RWPE1 (cell line): Measurements from ENCODE around the gene MAIP1.

Experiments
- CTCF ChIA-PET: fragments of 350-600 bp; sonication (Branson Sonifier 250); formaldehyde crosslinking; extraction: SDS; loops from one replicate; lab custom pipeline; 2021; lab: Yijun Ruan, JAX
- POLR2A ChIA-PET: fragments of 400-600 bp; formaldehyde crosslinking; extraction: SDS; loops from one replicate; lab custom pipeline; 2020; ENCODE audit warnings: antibody characterized with exemption; ENCODE audit not compliant: low non-redundant PET; lab: Yijun Ruan, JAX
- DNase-seq: peaks from one replicate; pipeline ENCODE4 v3.0.0; 2012; ENCODE audit warnings: low spot score
- H3K27ac ChIP-seq: fragments of 450-650 bp; 2 replicates; pipeline ENCODE4 v1.5.1; 2017
- TF ChIP-seq, protein P1 (sequence below): fragments of 450-650 bp; conservative IDR thresholded peaks from 2 replicates; pipeline ENCODE4 v1.5.1; 2017; ENCODE audit warnings: low read depth, mild to moderate bottlenecking

The MAIP1 gene

DNA sequence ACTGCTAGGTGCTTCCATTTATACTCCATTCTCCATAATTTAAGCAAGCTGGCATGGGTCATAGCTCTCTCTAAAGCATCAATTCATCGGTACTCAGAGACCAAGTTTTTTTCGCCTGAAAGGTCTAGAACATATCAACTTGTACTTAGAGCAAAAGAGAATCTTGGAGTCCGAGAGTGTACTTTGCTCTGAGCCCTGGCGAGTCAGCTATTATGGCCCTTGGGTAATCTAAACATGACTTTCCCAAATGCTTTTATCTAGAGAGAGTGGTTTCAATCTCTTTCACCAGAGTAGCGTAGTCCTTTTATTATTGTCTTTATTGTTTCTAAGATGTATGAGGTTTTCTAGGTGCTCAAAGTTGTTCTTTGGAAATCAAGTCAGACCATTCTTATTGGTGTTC, 34.4 kb downstream of the MAIP1 start:
- CTCF ChIA-PET = interaction anchor here (0.6 kb wide), 1 partner anchor 53 kb away, joined by 3 read pairs; no protein-coding TSS in a partner anchor
- TF ChIP-seq, protein P1, sequence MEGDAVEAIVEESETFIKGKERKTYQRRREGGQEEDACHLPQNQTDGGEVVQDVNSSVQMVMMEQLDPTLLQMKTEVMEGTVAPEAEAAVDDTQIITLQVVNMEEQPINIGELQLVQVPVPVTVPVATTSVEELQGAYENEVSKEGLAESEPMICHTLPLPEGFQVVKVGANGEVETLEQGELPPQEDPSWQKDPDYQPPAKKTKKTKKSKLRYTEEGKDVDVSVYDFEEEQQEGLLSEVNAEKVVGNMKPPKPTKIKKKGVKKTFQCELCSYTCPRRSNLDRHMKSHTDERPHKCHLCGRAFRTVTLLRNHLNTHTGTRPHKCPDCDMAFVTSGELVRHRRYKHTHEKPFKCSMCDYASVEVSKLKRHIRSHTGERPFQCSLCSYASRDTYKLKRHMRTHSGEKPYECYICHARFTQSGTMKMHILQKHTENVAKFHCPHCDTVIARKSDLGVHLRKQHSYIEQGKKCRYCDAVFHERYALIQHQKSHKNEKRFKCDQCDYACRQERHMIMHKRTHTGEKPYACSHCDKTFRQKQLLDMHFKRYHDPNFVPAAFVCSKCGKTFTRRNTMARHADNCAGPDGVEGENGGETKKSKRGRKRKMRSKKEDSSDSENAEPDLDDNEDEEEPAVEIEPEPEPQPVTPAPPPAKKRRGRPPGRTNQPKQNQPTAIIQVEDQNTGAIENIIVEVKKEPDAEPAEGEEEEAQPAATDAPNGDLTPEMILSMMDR = no peak
- no peak overlapping the region for H3K27ac ChIP-seq
- no peak for DNase-seq
- POLR2A ChIA-PET = no interaction called here

- ChIA-PET POLR2A (no interaction called here), CTCF (no interaction called here)
- DNase-seq = no peak
- TF ChIP-seq, protein P1 = no peak
- H3K27ac ChIP-seq = no peak overlapping the region
Observed at GRCh38 chr2:199991691-199992090, 36.3 kb downstream of the MAIP1 start.

GRCh38 chr2:199992296-199992695, 36.9 kb downstream of the MAIP1 start:
- CTCF ChIA-PET = no interaction called here

GRCh38 chr2:199994371-199994770, 39.0 kb downstream of the MAIP1 start:
- DNase-seq = no peak
- H3K27ac ChIP-seq = no peak overlapping the region
- ChIA-PET POLR2A (interaction anchor here (0.6 kb wide), 1 partner anchor 559 kb away, joined by 3 read pairs; no protein-coding TSS in a partner anchor), CTCF (interaction anchor here (1.0 kb wide), 1 partner anchor 9 kb away, joined by 3 read pairs; no protein-coding TSS in a partner anchor)
- TF ChIP-seq, protein P1 = no peak

More at GRCh38 chr2:199992296-199992695, 36.9 kb downstream of the MAIP1 start:
- TF ChIP-seq, protein P1 = no peak
- DNase-seq = no peak
- no peak overlapping the region for H3K27ac ChIP-seq
- POLR2A ChIA-PET = no interaction called here

DNA sequence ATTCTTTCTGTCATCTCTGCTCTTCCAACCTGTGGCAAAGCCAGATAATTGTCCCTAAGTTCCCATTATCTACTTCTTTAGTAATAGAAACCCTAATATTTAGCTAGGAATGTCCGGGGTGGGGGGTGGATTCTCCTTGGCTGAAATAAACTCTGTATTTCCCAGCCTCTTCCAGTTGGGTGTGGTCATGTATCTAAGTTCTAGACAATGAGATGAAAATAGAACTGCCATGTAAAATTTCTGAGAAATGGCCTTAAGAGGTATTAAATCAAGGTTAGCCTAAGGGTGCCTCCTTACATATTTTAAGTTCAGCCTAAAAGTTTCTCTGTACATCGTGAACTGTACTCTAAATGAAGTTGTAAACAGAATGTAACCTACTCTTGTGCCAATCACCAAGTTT, 39.5 kb downstream of the MAIP1 start:
- H3K27ac ChIP-seq = no peak overlapping the region
- ChIA-PET CTCF (interaction anchor here (1.0 kb wide), 1 partner anchor 10 kb away, joined by 3 read pairs; no protein-coding TSS in a partner anchor), POLR2A (no interaction called here)
- no peak for DNase-seq
- TF ChIP-seq, protein P1 = no peak

GRCh38 chr2:199997296-199997695, 41.9 kb downstream of the MAIP1 start:
- ChIA-PET POLR2A (no interaction called here), CTCF (no interaction called here)
- no peak for DNase-seq
- TF ChIP-seq, protein P1 = no peak
- no peak overlapping the region for H3K27ac ChIP-seq
